IPS-20b (cell line): ENCODE results near the gene TEK.

Experiments
- H3K27ac ChIP-seq: one replicate; pipeline ENCODE4 v1.5.1; 2013; ENCODE audit warnings: low read length
- H3K27me3 ChIP-seq: 2 replicates; pipeline ENCODE4 v1.6.1; 2013; ENCODE audit warnings: mild to moderate bottlenecking, low read length, inconsistent platforms; ENCODE audit not compliant: insufficient read depth
- H3K36me3 ChIP-seq: 2 replicates; pipeline ENCODE4 v1.6.1; 2013; ENCODE audit warnings: low read depth, mild to moderate bottlenecking, inconsistent platforms, low read length, moderate library complexity; ENCODE audit not compliant: insufficient read depth
- H3K4me1 ChIP-seq: 2 replicates; pipeline ENCODE4 v1.6.1; 2013; ENCODE audit warnings: mild to moderate bottlenecking, control low read depth, inconsistent platforms, low read length, moderate library complexity; ENCODE audit not compliant: insufficient read depth
- H3K4me3 ChIP-seq: 2 replicates; pipeline ENCODE4 v1.5.1; 2013; ENCODE audit warnings: mild to moderate bottlenecking, low read length, inconsistent platforms
- H3K9ac ChIP-seq: 2 replicates; pipeline ENCODE4 v1.6.1; 2013; ENCODE audit warnings: low read depth, mild to moderate bottlenecking, inconsistent platforms, low read length, moderate library complexity
- H3K9me3 ChIP-seq: 2 replicates; pipeline ENCODE4 v1.6.1; 2013; ENCODE audit warnings: mild to moderate bottlenecking, low read depth, low read length, inconsistent platforms; ENCODE audit not compliant: insufficient read depth

The TEK gene

DNA sequence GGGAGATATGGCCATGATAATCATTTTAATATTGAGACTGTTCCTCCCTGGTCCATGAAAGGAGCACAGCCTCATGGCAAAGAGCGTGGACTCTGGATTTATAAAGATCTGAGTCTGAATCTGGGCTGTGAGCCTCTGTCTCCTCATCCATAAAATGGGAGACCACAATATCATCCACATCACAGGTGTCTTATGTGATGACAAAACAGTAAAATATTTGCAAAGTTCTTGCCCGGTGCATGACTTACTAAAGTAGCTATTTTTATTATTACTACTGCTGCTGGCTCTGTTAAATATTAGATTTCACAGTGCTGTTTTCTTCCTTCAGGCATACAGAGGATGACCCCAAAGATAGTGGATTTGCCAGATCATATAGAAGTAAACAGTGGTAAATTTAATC, 74.1 kb downstream of the TEK start:
- Histone ChIP-seq H3K27me3 (no peaks in the 10 kb centered on the region), H3K4me1 (no peaks in the 10 kb centered on the region)

DNA sequence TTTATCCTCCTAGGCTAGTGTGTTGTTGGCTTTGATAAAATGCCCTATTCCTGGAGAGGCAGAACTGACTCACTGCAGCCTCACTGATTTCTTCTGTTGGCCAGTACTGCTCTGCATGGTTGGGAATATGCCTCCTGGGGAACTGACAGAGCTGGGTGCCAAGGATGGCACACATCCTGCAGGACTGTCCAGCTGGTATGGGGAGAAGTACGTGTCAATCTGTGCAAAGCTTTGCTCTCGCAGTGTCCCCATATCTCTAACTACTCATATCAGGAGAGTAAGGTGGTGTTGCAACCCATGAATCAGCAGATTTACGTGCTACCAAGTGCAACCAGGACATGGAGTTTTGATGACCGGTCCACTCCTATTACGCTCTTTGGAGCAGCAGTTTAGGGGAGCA, 74.7 kb downstream of the TEK start:
- H3K36me3 ChIP-seq, result no peaks in the 10 kb centered on the region
- no peak overlapping the region for H3K9ac ChIP-seq
- H3K27me3 ChIP-seq, result no peaks in the 10 kb centered on the region
- no peaks in the 10 kb centered on the region for H3K9me3 ChIP-seq
- no peak overlapping the region for H3K4me3 ChIP-seq
- H3K27ac ChIP-seq, result no peak overlapping the region
- no peaks in the 10 kb centered on the region for H3K4me1 ChIP-seq

More for the DNA sequence above, 74.1 kb downstream of the TEK start:
- H3K4me3 ChIP-seq, result no peak overlapping the region
- no peaks in the 10 kb centered on the region for H3K36me3 ChIP-seq
- no peaks in the 10 kb centered on the region for H3K9me3 ChIP-seq
- H3K9ac ChIP-seq, result no peak overlapping the region
- H3K27ac ChIP-seq, result no peak overlapping the region

DNA sequence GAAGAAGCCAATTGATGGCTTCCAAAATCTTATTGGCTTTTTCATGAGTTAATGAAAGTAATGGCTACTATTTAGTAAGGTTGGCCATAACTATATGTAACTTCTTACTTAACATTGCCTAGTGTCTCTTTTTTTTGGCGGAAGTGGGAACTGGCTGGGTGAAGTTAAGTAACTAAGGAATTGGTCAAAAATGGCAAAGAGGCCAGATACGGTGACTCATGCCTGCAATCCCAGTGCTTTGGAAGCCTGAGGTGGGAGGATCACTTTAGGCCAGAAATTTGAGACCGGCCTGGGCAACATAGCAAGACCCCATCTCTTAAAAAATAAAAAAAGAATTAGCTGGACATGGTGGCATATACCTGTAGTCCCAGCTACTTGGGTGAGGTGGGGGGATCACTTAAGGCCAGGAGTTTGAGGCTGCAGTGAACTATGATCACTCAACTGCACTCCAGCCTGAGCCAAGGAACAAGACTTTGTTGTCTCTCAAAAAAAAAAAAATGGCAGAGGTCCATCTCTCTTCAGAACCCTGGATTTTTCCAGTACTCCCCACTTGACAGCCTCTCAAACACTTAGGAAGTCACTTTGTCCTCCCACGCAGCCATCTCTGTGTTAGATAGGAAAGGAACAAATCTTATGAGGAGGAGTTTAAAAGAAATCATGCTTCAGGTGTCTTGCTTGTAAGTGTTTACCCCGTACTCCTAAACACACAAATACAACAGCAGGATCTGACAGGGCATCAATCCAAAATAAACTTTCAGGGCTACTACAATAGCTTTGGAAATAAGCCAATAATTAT, 75.7 kb downstream of the TEK start:
- Histone ChIP-seq H3K9ac (no peak overlapping the region), H3K9me3 (no peaks in the 10 kb centered on the region), H3K4me3 (no peak overlapping the region), H3K36me3 (no peaks in the 10 kb centered on the region), H3K27me3 (no peaks in the 10 kb centered on the region), H3K4me1 (no peaks in the 10 kb centered on the region), H3K27ac (no peak overlapping the region)

DNA sequence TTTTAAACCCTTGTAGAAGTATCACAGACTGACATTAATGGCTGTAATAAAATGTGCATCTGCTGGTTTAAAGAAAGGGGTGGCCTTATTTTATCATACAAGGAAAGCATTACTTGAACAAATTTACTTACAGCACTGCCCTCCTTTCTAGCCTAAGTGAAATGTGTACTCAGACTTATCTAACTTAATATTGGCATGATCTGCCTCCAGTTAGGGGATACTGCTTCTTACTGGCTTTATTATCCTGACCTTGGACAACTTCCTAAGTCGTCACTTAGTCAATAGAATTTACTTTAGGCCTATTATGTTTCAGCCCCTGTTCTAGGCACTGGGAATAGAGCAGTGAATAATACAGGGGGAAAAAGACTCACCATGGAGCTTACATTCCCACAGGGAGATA, 79.4 kb downstream of the TEK start:
- H3K36me3 ChIP-seq, result no peaks in the 10 kb centered on the region
- no peak overlapping the region for H3K4me3 ChIP-seq
- no peaks in the 10 kb centered on the region for H3K9me3 ChIP-seq
- no peak overlapping the region for H3K27ac ChIP-seq
- no peaks in the 10 kb centered on the region for H3K27me3 ChIP-seq
- no peaks in the 10 kb centered on the region for H3K4me1 ChIP-seq
- no peak overlapping the region for H3K9ac ChIP-seq

DNA sequence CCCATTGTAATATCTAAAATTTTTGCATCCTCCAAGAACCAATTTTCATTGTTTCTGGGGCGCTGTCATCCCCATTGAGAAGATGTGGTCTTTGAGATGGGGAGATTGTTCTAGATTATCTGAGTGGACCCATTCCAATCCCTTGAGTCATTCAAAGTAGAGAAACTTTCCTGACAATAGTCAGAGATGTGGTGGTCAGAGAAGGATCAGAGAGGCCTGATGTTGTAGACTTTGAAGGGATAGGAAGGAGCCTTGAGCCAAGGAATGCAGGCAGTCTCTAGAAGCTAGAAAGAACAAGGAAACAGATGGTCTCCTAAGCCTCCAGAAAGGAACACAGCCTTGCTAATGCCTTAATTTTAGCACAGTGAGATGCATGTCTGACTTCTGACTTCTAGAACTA, 80.4 kb downstream of the TEK start:
- H3K27me3 ChIP-seq, result no peaks in the 10 kb centered on the region
- 0 out of 2 replicates have a peak, but pooled peaks cover 3% of the 10 kb centered on the region for H3K36me3 ChIP-seq
- H3K4me3 ChIP-seq, result no peak overlapping the region
- H3K27ac ChIP-seq, result no peak overlapping the region
- no peaks in the 10 kb centered on the region for H3K9me3 ChIP-seq
- no peaks in the 10 kb centered on the region for H3K4me1 ChIP-seq
- no peak overlapping the region for H3K9ac ChIP-seq

DNA sequence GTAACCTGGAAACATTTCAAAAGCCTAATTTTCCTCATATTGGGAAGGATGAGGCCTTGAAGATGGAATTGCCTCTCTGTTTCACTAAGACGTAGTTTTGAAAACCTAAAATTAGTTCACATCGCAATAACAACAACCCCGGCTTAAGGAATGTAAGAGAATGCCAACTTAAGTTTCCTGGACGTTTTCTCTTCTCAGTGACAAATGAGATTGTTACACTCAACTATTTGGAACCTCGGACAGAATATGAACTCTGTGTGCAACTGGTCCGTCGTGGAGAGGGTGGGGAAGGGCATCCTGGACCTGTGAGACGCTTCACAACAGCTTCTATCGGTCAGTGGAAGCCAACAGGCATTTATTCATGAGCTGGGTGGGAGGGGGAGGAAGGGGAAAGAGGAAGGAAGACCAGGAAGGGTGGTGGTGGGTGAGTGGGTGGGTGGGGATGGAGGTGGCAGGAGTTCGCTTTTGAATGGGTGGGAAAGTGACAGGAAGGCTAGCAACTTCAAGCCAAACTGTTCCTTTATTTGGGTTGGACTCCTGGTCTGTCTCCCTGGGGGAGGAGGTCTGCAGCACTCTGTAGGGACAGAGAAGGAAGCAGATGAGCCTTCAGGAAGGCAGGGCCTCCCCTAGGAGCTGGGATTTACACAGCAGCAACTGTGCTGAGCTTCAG, 83.4 kb downstream of the TEK start:
- Histone ChIP-seq H3K27me3 (no peaks in the 10 kb centered on the region), H3K4me1 (no peaks in the 10 kb centered on the region), H3K36me3 (peaks cover 6% of the 10 kb centered on the region; the same call in 1 of the 2 replicates), H3K27ac (no peak overlapping the region), H3K9me3 (no peaks in the 10 kb centered on the region), H3K4me3 (no peak overlapping the region), H3K9ac (no peak overlapping the region)

DNA sequence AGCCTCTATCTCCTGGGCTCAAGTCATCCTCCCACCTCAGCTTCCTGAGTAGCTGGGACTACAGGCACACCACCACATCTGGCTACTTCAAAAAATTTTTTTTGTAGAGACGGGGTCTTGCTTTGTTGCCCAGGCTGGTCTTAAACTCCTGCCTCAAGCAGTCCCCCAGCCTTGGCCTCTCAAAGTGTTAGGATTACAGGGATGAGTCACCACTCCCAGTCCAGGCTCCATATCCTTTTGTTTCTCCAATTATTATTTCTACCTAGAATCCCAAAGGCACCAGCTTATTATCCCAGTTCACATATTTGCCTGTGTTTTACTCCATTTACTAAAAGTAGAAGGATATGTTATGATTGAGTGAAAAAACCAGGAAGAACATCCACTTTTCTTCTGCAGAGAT, 84.9 kb downstream of the TEK start:
- no peak overlapping the region for H3K27ac ChIP-seq

DNA sequence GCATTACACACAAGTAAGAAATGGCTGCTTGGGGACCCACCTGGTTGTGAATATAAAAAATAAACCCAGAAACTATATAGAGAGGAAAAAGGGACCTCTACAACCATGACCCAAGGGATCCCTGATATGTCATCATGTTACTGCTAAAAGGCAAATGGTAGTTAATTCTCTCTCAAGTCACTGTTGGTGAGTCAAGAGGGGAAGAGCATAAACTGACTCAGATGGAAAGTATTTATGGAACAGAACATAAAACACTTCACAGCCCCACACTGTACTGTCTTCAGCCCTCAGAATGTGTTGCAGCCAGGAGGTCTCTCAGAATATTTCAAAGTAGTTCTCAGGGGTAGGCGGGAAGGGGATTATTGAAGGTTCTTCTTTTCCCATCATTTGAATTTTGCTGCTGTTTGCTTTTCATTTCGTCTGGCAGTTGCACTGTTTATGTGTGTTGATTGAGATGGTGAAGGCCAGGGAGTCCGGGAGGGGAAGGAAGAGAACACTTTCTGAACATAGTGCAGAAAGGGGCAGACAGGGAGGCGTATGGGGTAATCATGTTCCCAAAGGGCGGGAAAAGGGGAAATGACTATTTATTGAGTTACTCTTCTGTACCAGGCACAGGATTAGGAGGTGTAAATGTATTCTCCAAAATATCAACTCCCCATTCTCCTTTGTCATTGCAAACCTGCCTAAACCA, 85.5 kb downstream of the TEK start:
- Histone ChIP-seq H3K9me3 (no peaks in the 10 kb centered on the region), H3K4me1 (no peaks in the 10 kb centered on the region), H3K27ac (no peak overlapping the region), H3K36me3 (peaks cover 11% of the 10 kb centered on the region; the same call in 1 of the 2 replicates), H3K9ac (no peak overlapping the region), H3K4me3 (no peak overlapping the region), H3K27me3 (no peaks in the 10 kb centered on the region)

More for the DNA sequence above, 84.9 kb downstream of the TEK start:
- Histone ChIP-seq H3K36me3 (peaks cover 11% of the 10 kb centered on the region; the same call in 1 of the 2 replicates), H3K4me3 (no peak overlapping the region), H3K27me3 (no peaks in the 10 kb centered on the region), H3K9me3 (no peaks in the 10 kb centered on the region), H3K9ac (no peak overlapping the region), H3K4me1 (no peaks in the 10 kb centered on the region)

DNA sequence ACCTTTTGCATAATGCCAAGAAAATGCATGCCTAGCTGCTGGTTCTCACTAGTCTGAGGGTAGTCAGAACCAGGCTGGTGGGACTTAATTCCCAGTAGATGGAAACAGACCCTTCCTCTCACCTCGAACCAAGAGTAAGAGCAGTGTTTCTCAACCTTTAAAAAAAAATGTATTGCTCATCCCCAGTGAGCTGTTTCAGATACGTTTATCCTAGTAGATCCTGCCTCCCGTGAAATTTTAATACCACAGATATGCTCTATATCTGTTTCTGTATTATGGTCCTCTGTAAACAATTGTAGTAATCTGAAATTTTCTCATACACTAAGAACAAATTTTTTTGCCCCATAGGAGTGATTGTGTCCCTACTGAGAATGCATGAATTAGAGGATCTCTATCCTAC, 86.2 kb downstream of the TEK start:
- Histone ChIP-seq H3K4me1 (no peaks in the 10 kb centered on the region), H3K27ac (no peak overlapping the region), H3K4me3 (no peak overlapping the region), H3K27me3 (no peaks in the 10 kb centered on the region), H3K9ac (no peak overlapping the region), H3K36me3 (peaks cover 11% of the 10 kb centered on the region; the same call in 1 of the 2 replicates), H3K9me3 (no peaks in the 10 kb centered on the region)

DNA sequence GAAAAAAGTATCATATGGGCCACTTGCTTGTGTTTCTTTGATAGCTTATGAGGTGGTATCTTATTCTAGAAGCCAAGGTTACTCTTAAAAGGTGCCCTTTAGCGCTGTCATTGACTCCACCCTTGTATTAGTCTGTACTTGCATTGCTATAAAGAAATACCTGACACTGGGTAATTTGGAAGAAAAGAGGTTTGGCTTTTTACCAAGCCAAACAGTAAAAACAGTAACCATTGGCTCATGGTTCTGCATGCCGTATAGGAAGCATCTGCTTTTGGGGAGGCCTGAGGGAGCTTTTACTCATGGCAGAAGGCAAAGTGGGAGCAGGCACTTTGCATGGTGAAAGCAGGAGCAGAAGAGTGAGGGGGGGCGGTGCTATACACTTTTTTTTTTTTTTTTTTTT, 87.4 kb downstream of the TEK start:
- Histone ChIP-seq H3K27me3 (no peaks in the 10 kb centered on the region), H3K27ac (no peak overlapping the region), H3K9me3 (no peaks in the 10 kb centered on the region), H3K4me3 (no peak overlapping the region), H3K4me1 (no peaks in the 10 kb centered on the region), H3K9ac (no peak overlapping the region), H3K36me3 (peaks cover 11% of the 10 kb centered on the region; the same call in 1 of the 2 replicates)

DNA sequence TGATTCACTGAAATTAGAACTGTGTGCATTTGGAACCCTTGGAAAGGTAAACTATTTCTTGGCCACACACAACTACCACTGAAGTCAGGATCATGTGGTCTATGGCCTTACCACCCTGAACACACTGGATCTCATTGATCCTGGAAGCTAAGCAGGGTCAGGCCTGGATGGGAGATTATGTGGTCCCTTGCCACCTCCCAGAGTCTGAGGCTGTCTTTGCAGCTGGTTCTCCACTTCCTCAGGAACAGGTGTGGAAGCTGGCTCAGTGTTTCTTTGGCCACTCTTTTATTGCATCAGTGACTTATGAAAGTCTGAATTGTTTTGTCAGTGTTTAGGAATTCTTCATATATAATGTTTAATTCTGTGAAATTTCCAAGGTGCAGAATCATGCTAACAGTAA, 89.2 kb downstream of the TEK start:
- no peaks in the 10 kb centered on the region for H3K4me1 ChIP-seq
- peaks cover 14% of the 10 kb centered on the region; the same call in 1 of the 2 replicates for H3K36me3 ChIP-seq
- H3K27me3 ChIP-seq, result no peaks in the 10 kb centered on the region
- no peak overlapping the region for H3K9ac ChIP-seq
- H3K27ac ChIP-seq, result no peak overlapping the region
- no peaks in the 10 kb centered on the region for H3K9me3 ChIP-seq
- H3K4me3 ChIP-seq, result no peak overlapping the region
